ENCODE results near the gene PDE4D. TPM values are rescaled to one million over a fixed set of nuclear protein-coding genes. Genes with fewer than 3 reads are reported as not detected.
A peak's percentile ranks its signal among the peaks of the same experiment; 100 is the strongest.

PDE4D gene
- total and polyA plus RNA-seq, 2 donors (not counting 1 experiment from before 2014, with no cell fraction given) = 14.9 to 171 TPM

- H3K4me1 ChIP-seq (ENCODE audit: control insufficient read depth in 2 of 2, insufficient read depth in 2 of 2, low read length in 2 of 2) = no peaks in the 10 kb centered on the region
- no peak overlapping the region for H3K4me2 ChIP-seq (replicated peaks; ENCODE audit: low read depth, low read length, poor library complexity, severe bottlenecking)
- H2AFZ ChIP-seq (ENCODE audit: insufficient read depth, low read depth, low read length, poor library complexity, severe bottlenecking) = no peak overlapping the region
- DNase-seq (peak; percentile 8), ATAC-seq (ENCODE audit: low read depth) (no peak)
- intact Hi-C loops (cut with micrococcal nuclease) = no loop called here
- no peak overlapping the region for H3K27ac Mint-ChIP-seq
- H3K27ac ChIP-seq (ENCODE audit: low read length in 2 of 2) = no peak overlapping the region
- H3K36me3 ChIP-seq (replicated peaks in 1 of 2; ENCODE audit: control extremely low read depth in 1 of 2, control insufficient read depth in 1 of 2, extremely low read depth in 1 of 2, insufficient read depth in 2 of 2, low read length in 1 of 2) = no peaks in the 10 kb centered on the region
- ChIA-PET POLR2A (no interaction called here), CTCF (interaction anchor here (0.6 to 4.4 kb wide), 2 partner anchors 10 to 295 kb away, joined by 3 to 27 read pairs; no protein-coding TSS in a partner anchor)
- no peaks in the 10 kb centered on the region for H3K79me2 ChIP-seq (ENCODE audit: control insufficient read depth, insufficient read depth, low read length)
- H3K9me3 Mint-ChIP-seq (ENCODE audit: insufficient read depth) = no peaks in the 10 kb centered on the region
- H3K4me3 Mint-ChIP-seq = no peak overlapping the region
- H3K27me3 ChIP-seq (replicated peaks in 1 of 4; ENCODE audit: control extremely low read depth in 1 of 4, control insufficient read depth in 3 of 4, insufficient read depth in 4 of 4, low read length in 3 of 4) = no peaks in the 10 kb centered on the region
- 92% methylated on average over 14 of the region's 17 CpGs for WGBS (ENCODE audit: insufficient coverage)
- TF ChIP-seq CTCF (IDR thresholded peaks at IDR 0.05) = peak; percentile 35
- TF ChIP-seq EZH2 (IDR thresholded peaks at IDR 0.05; ENCODE audit: borderline replicate concordance, insufficient read depth, low read depth, low read length, poor library complexity, severe bottlenecking) = no peak
- no peak overlapping the region for H3K9ac ChIP-seq (ENCODE audit: low read length)
- H3K4me3 ChIP-seq (ENCODE audit: control extremely low read depth in 1 of 5, extremely low read depth in 1 of 5, insufficient read depth in 1 of 5, low read depth in 2 of 5, low read length in 4 of 5) = no peak overlapping the region
- H3K9me3 ChIP-seq (ENCODE audit: control extremely low read depth in 1 of 3, control insufficient read depth in 2 of 3, insufficient read depth in 1 of 3, low read length in 2 of 3) = no peaks in the 10 kb centered on the region
- H4K20me1 ChIP-seq (ENCODE audit: control insufficient read depth, insufficient read depth, low read length, poor library complexity, severe bottlenecking) = no peaks in the 10 kb centered on the region
- H3K4me1 Mint-ChIP-seq = peaks cover 14% of the 10 kb centered on the region
- H3K27me3 Mint-ChIP-seq = peaks cover 5% of the 10 kb centered on the region
Observed at GRCh38 chr5:59496524-59497134, 396.9 kb downstream of the PDE4D start.

DNA sequence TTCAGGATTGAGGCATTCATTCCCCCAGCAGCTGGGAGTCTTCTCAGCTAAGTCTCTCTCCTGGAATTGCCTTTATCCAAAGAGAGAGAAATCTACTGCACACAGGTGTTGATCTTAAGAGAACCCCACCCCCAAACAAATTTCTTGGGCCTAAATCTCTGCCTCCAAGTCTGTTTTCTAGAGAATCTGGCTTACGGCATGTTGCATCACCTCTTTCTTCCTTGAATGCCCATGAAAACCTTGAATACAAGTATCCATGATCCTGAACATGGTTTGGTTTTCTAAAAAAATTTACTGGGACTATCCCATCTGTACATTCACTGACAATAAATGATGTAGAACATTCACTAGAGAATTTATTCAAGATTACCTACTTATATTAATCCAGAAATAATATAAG is 401.6 kb downstream of the PDE4D start:
- Histone ChIP-seq H3K27me3 (replicated peaks in 1 of 4; ENCODE audit: control extremely low read depth in 1 of 4, control insufficient read depth in 3 of 4, insufficient read depth in 4 of 4, low read length in 3 of 4) (no peaks in the 10 kb centered on the region), H3K27ac (ENCODE audit: low read length in 2 of 2) (no peak overlapping the region), H3K4me1 (ENCODE audit: control insufficient read depth in 2 of 2, insufficient read depth in 2 of 2, low read length in 2 of 2) (no peaks in the 10 kb centered on the region), H3K4me3 (ENCODE audit: control extremely low read depth in 1 of 5, extremely low read depth in 1 of 5, insufficient read depth in 1 of 5, low read depth in 2 of 5, low read length in 4 of 5) (no peak overlapping the region), H3K9me3 (ENCODE audit: control extremely low read depth in 1 of 3, control insufficient read depth in 2 of 3, insufficient read depth in 1 of 3, low read length in 2 of 3) (no peaks in the 10 kb centered on the region), H3K36me3 (replicated peaks in 1 of 2; ENCODE audit: control extremely low read depth in 1 of 2, control insufficient read depth in 1 of 2, extremely low read depth in 1 of 2, insufficient read depth in 2 of 2, low read length in 1 of 2) (no peaks in the 10 kb centered on the region), H3K4me2 (replicated peaks; ENCODE audit: low read depth, low read length, poor library complexity, severe bottlenecking) (no peak overlapping the region), H3K9ac (ENCODE audit: low read length) (no peak overlapping the region), H3K79me2 (ENCODE audit: control insufficient read depth, insufficient read depth, low read length) (no peaks in the 10 kb centered on the region), H4K20me1 (ENCODE audit: control insufficient read depth, insufficient read depth, low read length, poor library complexity, severe bottlenecking) (no peaks in the 10 kb centered on the region), H2AFZ (ENCODE audit: insufficient read depth, low read depth, low read length, poor library complexity, severe bottlenecking) (no peak overlapping the region)
- WGBS (ENCODE audit: insufficient coverage) = 100% methylated on average over 1 of the region's 1 CpG
- no peak overlapping the region for H3K4me3 Mint-ChIP-seq
- no peak for DNase-seq
- ChIA-PET CTCF (interaction anchor here (1.0 kb wide), 1 partner anchor 14 kb away, joined by 4 read pairs; no protein-coding TSS in a partner anchor), POLR2A (no interaction called here)
- H3K27ac Mint-ChIP-seq = no peak overlapping the region
- intact Hi-C loops (cut with micrococcal nuclease) = no loop called here
- TF ChIP-seq EZH2 (IDR thresholded peaks at IDR 0.05; ENCODE audit: borderline replicate concordance, insufficient read depth, low read depth, low read length, poor library complexity, severe bottlenecking) = no peak
- no peaks in the 10 kb centered on the region for H3K9me3 Mint-ChIP-seq (ENCODE audit: insufficient read depth)
- ATAC-seq (ENCODE audit: low read depth) = no peak
- H3K27me3 Mint-ChIP-seq = peaks cover 2% of the 10 kb centered on the region
- H3K4me1 Mint-ChIP-seq = peaks cover 2% of the 10 kb centered on the region
